Thoracic aorta (tissue), 2 donors: ENCODE results near the gene DCUN1D2. TPM values are rescaled to one million over a fixed set of nuclear protein-coding genes. Genes with fewer than 3 reads are reported as not detected.
"Not testable (repeated sequence)": the region's sequence is repeated elsewhere in the genome, so short reads cannot be mapped to it uniquely, and the experiment has no call there.

Experiments used
- ATAC-seq: fragments of 150-250 bp; one replicate; pipeline ENCODE4 v1.8.0; 2017; ENCODE audit warnings: low read depth; ENCODE audit not compliant: insufficient number of reproducible peaks, low FRiP score
- DNase-seq: peaks from one replicate; pipeline ENCODE4 v3.0.0-alpha.2; 2020; ENCODE audit warnings: low spot score
- H3K27ac ChIP-seq, 2 donors: fragments of 200-600 bp; sonication (generic); 1 replicate in 1 of 2; 2 replicates in 1 of 2; pipeline ENCODE4 v1.5.1; 2016; ENCODE audit warnings: mild to moderate bottlenecking in 2 of 2, moderate library complexity in 2 of 2
- H3K27me3 ChIP-seq: fragments of 200-600 bp; sonication (generic); replicated peaks from 2 replicates; pipeline ENCODE4 v1.6.0; 2016; ENCODE audit warnings: mild to moderate bottlenecking; ENCODE audit not compliant: insufficient read depth
- H3K36me3 ChIP-seq: fragments of 200-600 bp; sonication (generic); one replicate; pipeline ENCODE4 v1.5.1; 2016
- H3K4me1 ChIP-seq, 2 donors: fragments of 200-600 bp; sonication (generic); 1 replicate in 1 of 2; 2 replicates in 1 of 2; pipeline versions ENCODE4 v1.5.1 to v1.6.0; 2016; ENCODE audit warnings: low read depth in 2 of 2, mild to moderate bottlenecking in 1 of 2; ENCODE audit not compliant: control insufficient read depth in 1 of 2
- H3K4me3 ChIP-seq: fragments of 200-600 bp; sonication (generic); 2 replicates; pipeline ENCODE4 v1.5.1; 2016; ENCODE audit warnings: mild to moderate bottlenecking
- H3K9me3 ChIP-seq: fragments of 200-600 bp; sonication (generic); 2 replicates; pipeline ENCODE4 v1.5.1; 2016
- total RNA-seq, 2 donors: library from RNA; depleted of rRNA; stranded (reverse); fragments of >200 nt; gene quantifications; one replicate each; pipeline versions ENCODE4 v1.1.0 to v1.2.3, GENCODE V29; 2016
- TF ChIP-seq, protein P1 (sequence below): fragments of 200-600 bp; sonication (generic); IDR thresholded peaks from one replicate; pipeline ENCODE4 v1.5.1; 2019; ENCODE audit warnings: antibody characterized with exemption

The DCUN1D2 gene
- total RNA-seq, 2 donors from 2014 or later = 7.3 to 29.8 TPM

DNA sequence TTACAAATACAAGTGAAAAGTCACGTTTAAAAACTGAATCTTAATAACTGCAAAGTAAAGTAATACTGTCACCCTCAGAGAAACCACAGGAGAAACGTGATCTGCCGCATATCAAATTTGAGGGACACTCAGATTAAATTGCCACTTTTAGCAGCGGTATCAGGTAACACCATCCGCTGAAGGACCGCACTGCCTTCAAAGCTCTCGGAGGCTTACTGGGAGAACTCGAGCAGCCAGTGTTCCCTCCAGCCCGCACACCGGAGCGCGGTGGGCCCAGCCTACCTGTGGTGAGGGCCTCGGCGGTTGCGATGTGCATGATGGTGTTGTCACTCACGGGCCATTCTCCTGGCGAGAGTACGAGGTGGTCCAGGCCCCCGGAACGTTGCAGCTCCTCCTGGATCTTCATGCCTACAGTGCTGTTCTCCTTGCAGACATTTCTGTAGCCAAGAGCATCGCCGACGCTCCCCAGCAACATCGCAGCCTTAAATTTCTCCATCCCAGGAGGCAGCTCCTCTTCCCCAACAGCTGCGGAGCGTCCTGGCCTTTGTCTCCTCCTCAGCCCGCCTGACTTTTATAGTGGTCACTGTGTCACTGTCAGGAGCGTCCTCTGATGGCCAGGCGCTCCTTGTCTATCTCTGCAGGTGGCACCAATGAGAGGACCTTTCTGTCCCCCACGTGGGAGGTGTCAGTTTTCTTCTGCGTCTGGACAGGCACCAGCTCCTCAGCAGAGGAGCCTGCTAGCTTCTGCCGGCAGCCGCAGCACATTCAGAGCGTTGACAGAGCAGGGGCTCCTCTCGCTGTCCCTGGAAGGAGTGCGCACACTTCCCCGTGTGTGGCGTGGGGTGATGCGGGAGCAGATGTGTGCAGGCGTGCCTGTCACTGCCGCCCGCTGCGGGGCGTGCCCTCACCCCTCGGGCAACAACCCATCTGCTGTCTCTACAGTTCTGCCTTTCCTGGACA, 37.3 kb downstream of the DCUN1D2 start, which contains the start of gene ADPRHL1:
Gene ADPRHL1, minus strand, starts transcription at position 547 of the 960 bp plus-strand sequence. Its CDS starts 51 bp downstream, at position 496.
- H3K27me3 ChIP-seq = no peaks in the 10 kb centered on the region
- H3K27ac ChIP-seq = no peak within 1 kb of the TSS
- no peaks in the 10 kb centered on the region for H3K9me3 ChIP-seq
- no peak within 1 kb of the TSS for H3K4me3 ChIP-seq
- no peak for DNase-seq
- no peak for ATAC-seq
- peaks cover 13% of the 10 kb centered on the region for H3K36me3 ChIP-seq
- TF ChIP-seq, protein P1, sequence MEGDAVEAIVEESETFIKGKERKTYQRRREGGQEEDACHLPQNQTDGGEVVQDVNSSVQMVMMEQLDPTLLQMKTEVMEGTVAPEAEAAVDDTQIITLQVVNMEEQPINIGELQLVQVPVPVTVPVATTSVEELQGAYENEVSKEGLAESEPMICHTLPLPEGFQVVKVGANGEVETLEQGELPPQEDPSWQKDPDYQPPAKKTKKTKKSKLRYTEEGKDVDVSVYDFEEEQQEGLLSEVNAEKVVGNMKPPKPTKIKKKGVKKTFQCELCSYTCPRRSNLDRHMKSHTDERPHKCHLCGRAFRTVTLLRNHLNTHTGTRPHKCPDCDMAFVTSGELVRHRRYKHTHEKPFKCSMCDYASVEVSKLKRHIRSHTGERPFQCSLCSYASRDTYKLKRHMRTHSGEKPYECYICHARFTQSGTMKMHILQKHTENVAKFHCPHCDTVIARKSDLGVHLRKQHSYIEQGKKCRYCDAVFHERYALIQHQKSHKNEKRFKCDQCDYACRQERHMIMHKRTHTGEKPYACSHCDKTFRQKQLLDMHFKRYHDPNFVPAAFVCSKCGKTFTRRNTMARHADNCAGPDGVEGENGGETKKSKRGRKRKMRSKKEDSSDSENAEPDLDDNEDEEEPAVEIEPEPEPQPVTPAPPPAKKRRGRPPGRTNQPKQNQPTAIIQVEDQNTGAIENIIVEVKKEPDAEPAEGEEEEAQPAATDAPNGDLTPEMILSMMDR = no peak
- H3K4me1 ChIP-seq = no peaks in the 10 kb centered on the region

GRCh38 chr13:113452466-113452865, 38.0 kb downstream of the DCUN1D2 start:
- no peak for ATAC-seq
- no peak overlapping the region for H3K4me3 ChIP-seq
- no peak for DNase-seq
- peaks cover 9% of the 10 kb centered on the region for H3K36me3 ChIP-seq
- TF ChIP-seq, protein P1 = no peak
- no peaks in the 10 kb centered on the region for H3K27me3 ChIP-seq
- H3K9me3 ChIP-seq = no peaks in the 10 kb centered on the region
- H3K4me1 ChIP-seq = no peaks in the 10 kb centered on the region
- no peak overlapping the region for H3K27ac ChIP-seq

DNA sequence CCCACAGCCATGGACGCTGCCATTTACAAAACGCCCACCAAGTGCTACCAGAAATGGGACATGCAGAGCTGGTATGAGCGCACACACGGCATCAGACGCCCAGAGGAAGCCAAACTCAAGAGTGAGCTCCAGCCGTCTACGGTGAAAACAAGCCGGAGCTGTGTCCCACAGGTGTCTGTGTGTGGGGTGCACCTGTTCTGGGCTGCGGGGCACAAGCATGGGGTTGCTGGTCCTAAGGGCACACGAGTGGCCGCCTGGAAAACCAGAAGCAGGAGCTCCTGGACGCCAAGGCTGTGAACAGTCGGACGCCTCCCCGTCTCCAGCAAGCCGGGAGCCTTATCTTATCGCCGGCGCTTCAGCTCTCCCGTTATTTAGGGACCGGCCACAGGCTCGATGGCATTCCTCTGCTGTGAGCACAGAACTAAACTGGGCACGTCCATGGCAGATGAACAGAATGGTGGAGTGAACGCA, 38.5 kb downstream of the DCUN1D2 start:
- DNase-seq (no peak), ATAC-seq (no peak)
- Histone ChIP-seq H3K27ac (no peak overlapping the region), H3K9me3 (no peaks in the 10 kb centered on the region), H3K27me3 (no peaks in the 10 kb centered on the region), H3K4me1 (no peaks in the 10 kb centered on the region), H3K36me3 (peaks cover 8% of the 10 kb centered on the region), H3K4me3 (no peak overlapping the region)
- TF ChIP-seq, protein P1 = no peak

DNA sequence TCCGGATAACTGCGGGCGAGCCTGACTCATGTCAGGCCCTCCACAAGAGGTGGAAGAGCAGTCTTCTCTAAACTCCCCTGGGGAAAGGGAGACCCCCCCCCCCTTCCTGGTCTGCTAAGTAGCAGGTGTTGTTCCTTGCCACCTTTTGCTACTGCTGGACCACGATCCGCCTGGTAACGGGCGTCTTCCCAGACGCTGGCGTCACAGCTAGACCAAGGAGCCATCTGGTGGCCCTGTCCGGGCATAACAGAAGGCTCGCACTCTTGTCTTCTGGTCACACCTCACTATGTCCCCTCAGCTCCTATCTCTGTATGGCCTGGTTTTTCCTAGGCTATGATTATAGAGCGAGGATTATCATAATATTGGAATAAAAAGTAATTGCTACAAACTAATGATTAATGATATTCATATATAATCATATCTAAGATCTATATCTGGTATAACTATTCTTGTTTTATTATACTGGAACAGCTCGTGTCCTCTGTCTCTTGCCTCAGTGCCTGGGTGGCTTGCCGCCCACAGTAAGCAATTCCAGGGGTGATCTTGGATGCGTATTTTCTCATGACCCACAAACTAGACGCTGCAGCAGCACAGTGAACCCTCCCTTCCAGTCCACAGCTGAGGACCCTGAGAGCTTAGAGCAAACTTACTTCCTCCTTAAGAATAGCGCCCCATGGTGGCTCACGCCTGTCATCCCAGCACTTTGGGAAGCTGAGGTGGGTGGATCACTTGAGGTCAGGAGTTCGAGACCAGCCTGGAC, 39.5 kb downstream of the DCUN1D2 start:
- not testable (repeated sequence) for H3K27me3 ChIP-seq, H3K4me1 ChIP-seq, H3K36me3 ChIP-seq, H3K4me3 ChIP-seq, ATAC-seq, H3K27ac ChIP-seq, DNase-seq, H3K9me3 ChIP-seq
- TF ChIP-seq, protein P1 = peak; percentile 41

GRCh38 chr13:113450348-113450744, 40.2 kb downstream of the DCUN1D2 start:
- not testable (repeated sequence) for DNase-seq, H3K27ac ChIP-seq, H3K36me3 ChIP-seq, ATAC-seq, H3K4me1 ChIP-seq, H3K9me3 ChIP-seq, H3K4me3 ChIP-seq, H3K27me3 ChIP-seq
